Loucy (cell line): ENCODE data around the gene PIM3.

Experiments
- H2AFZ ChIP-seq: fragments of 200-600 bp; sonication (generic); 2 replicates; pipeline ENCODE4 v1.6.0; 2016; ENCODE audit warnings: antibody characterized with exemption, mild to moderate bottlenecking, low read length, moderate library complexity
- H3F3A ChIP-seq: fragments of 200-600 bp; 2 replicates; pipeline ENCODE4 v1.6.0; 2016; ENCODE audit warnings: antibody characterized with exemption, low read depth, mild to moderate bottlenecking
- H3K27me3 ChIP-seq: fragments of 200-600 bp; sonication (generic); 2 replicates; pipeline ENCODE4 v1.6.1; 2014; ENCODE audit warnings: low read length, mild to moderate bottlenecking; ENCODE audit not compliant: insufficient read depth, poor library complexity, severe bottlenecking
- H3K36me3 ChIP-seq: fragments of 200-600 bp; sonication (generic); 2 replicates; pipeline ENCODE4 v1.6.1; 2016; ENCODE audit warnings: low read length; ENCODE audit not compliant: insufficient read depth
- H3K4me1 ChIP-seq: fragments of 200-600 bp; sonication (generic); 2 replicates; pipeline ENCODE4 v1.5.1; 2014; ENCODE audit warnings: low read length, mild to moderate bottlenecking; ENCODE audit not compliant: insufficient read depth, poor library complexity, severe bottlenecking
- H3K4me2 ChIP-seq: fragments of 200-600 bp; sonication (generic); 2 replicates; pipeline ENCODE4 v1.6.0; 2014; ENCODE audit warnings: antibody characterized with exemption, low read length, low read depth, mild to moderate bottlenecking; ENCODE audit not compliant: poor library complexity, severe bottlenecking
- H3K4me3 ChIP-seq: fragments of 200-600 bp; sonication (generic); 2 replicates; pipeline ENCODE4 v1.5.1; 2014; ENCODE audit warnings: low read length, mild to moderate bottlenecking, mixed read lengths; ENCODE audit not compliant: poor library complexity, severe bottlenecking
- H3K79me2 ChIP-seq: fragments of 200-600 bp; sonication (generic); 2 replicates; pipeline ENCODE4 v1.6.1; 2014; ENCODE audit warnings: low read length; ENCODE audit not compliant: insufficient read depth
- H3K9ac ChIP-seq: fragments of 200-600 bp; sonication (generic); 2 replicates; pipeline ENCODE4 v1.6.0; 2014; ENCODE audit warnings: mild to moderate bottlenecking, low read depth, low read length, moderate library complexity; ENCODE audit not compliant: poor library complexity, severe bottlenecking
- H3K9me2 ChIP-seq: fragments of 200-600 bp; sonication (generic); replicated peaks from 2 replicates; pipeline ENCODE4 v1.6.1; 2016; ENCODE audit warnings: low read depth, low read length, mixed read lengths
- H3K9me3 ChIP-seq: fragments of 200-600 bp; sonication (generic); 2 replicates; pipeline ENCODE4 v1.6.1; 2014; ENCODE audit warnings: mild to moderate bottlenecking, antibody characterized with exemption, low read length, low read depth; ENCODE audit not compliant: insufficient read depth
- H4K20me1 ChIP-seq: fragments of 200-600 bp; sonication (generic); 2 replicates; pipeline ENCODE4 v1.6.0; 2014; ENCODE audit warnings: antibody characterized with exemption, low read length, mild to moderate bottlenecking; ENCODE audit not compliant: insufficient read depth, poor library complexity, severe bottlenecking
- EZH2phosphoT487 ChIP-seq: fragments of 200-600 bp; IDR thresholded peaks from 2 replicates; pipeline ENCODE4 v1.6.1; 2018; ENCODE audit warnings: antibody characterized with exemption, mild to moderate bottlenecking, moderate library complexity, borderline replicate concordance
- TF ChIP-seq, protein P1 (sequence below): fragments of 200-600 bp; sonication (generic); conservative IDR thresholded peaks from 2 replicates; pipeline ENCODE4 v1.5.1; 2014; ENCODE audit warnings: mild to moderate bottlenecking, antibody characterized with exemption, low read length

Gene PIM3

GRCh38 chr22:49934160-49934890, 26.2 kb upstream of the PIM3 start:
- Histone ChIP-seq H3K27me3 (no peaks in the 10 kb centered on the region), H3K79me2 (no peaks in the 10 kb centered on the region), H3K9ac (peak overlapping the region; percentile 65), H4K20me1 (no peaks in the 10 kb centered on the region), H2AFZ (no peak overlapping the region), H3K36me3 (no peaks in the 10 kb centered on the region), H3K4me1 (peaks cover 50% of the 10 kb centered on the region), H3K9me3 (no peaks in the 10 kb centered on the region), H3F3A (peaks cover 10% of the 10 kb centered on the region; the same call in 1 of the 2 replicates), H3K9me2 (no peaks in the 10 kb centered on the region), H3K4me3 (peak overlapping the region; percentile 56), H3K4me2 (peak overlapping the region; percentile 61)
- TF ChIP-seq, protein P1, sequence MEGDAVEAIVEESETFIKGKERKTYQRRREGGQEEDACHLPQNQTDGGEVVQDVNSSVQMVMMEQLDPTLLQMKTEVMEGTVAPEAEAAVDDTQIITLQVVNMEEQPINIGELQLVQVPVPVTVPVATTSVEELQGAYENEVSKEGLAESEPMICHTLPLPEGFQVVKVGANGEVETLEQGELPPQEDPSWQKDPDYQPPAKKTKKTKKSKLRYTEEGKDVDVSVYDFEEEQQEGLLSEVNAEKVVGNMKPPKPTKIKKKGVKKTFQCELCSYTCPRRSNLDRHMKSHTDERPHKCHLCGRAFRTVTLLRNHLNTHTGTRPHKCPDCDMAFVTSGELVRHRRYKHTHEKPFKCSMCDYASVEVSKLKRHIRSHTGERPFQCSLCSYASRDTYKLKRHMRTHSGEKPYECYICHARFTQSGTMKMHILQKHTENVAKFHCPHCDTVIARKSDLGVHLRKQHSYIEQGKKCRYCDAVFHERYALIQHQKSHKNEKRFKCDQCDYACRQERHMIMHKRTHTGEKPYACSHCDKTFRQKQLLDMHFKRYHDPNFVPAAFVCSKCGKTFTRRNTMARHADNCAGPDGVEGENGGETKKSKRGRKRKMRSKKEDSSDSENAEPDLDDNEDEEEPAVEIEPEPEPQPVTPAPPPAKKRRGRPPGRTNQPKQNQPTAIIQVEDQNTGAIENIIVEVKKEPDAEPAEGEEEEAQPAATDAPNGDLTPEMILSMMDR: no peak
- TF ChIP-seq EZH2phosphoT487: no peak

- H3K9ac ChIP-seq: peak overlapping the region; percentile 65
- H3K27me3 ChIP-seq: no peaks in the 10 kb centered on the region
- no peaks in the 10 kb centered on the region for H3K79me2 ChIP-seq
- H3K4me1 ChIP-seq: peaks cover 46% of the 10 kb centered on the region
- H3K36me3 ChIP-seq: no peaks in the 10 kb centered on the region
- H3K4me3 ChIP-seq: peak overlapping the region; percentile 56
- H3K9me3 ChIP-seq: no peaks in the 10 kb centered on the region
- H2AFZ ChIP-seq: no peak overlapping the region
- peak overlapping the region; percentile 61 for H3K4me2 ChIP-seq
- no peaks in the 10 kb centered on the region for H4K20me1 ChIP-seq
- peaks cover 10% of the 10 kb centered on the region; the same call in 1 of the 2 replicates for H3F3A ChIP-seq
- no peak for TF ChIP-seq EZH2phosphoT487
- TF ChIP-seq, protein P1: no peak
- no peaks in the 10 kb centered on the region for H3K9me2 ChIP-seq
Observed at GRCh38 chr22:49934891-49935557, 25.5 kb upstream of the PIM3 start.

- Histone ChIP-seq H3K9ac (no peak overlapping the region), H3K79me2 (no peaks in the 10 kb centered on the region), H4K20me1 (no peaks in the 10 kb centered on the region), H3K9me2 (no peaks in the 10 kb centered on the region), H3K9me3 (no peaks in the 10 kb centered on the region), H3K4me2 (no peak overlapping the region), H3K36me3 (no peaks in the 10 kb centered on the region), H3F3A (peaks cover 10% of the 10 kb centered on the region; the same call in 1 of the 2 replicates), H3K4me3 (no peak overlapping the region), H3K27me3 (no peaks in the 10 kb centered on the region), H2AFZ (no peak overlapping the region), H3K4me1 (peaks cover 46% of the 10 kb centered on the region)
- TF ChIP-seq, protein P1: no peak
- TF ChIP-seq EZH2phosphoT487: no peak
Observed at GRCh38 chr22:49935561-49935960, 25.0 kb upstream of the PIM3 start.
